ENCODE results near the gene B4GALNT4.
"Not testable (repeated sequence)": the region's sequence is repeated elsewhere in the genome, so short reads cannot be mapped to it uniquely, and the experiment has no call there.

B4GALNT4 gene

DNA sequence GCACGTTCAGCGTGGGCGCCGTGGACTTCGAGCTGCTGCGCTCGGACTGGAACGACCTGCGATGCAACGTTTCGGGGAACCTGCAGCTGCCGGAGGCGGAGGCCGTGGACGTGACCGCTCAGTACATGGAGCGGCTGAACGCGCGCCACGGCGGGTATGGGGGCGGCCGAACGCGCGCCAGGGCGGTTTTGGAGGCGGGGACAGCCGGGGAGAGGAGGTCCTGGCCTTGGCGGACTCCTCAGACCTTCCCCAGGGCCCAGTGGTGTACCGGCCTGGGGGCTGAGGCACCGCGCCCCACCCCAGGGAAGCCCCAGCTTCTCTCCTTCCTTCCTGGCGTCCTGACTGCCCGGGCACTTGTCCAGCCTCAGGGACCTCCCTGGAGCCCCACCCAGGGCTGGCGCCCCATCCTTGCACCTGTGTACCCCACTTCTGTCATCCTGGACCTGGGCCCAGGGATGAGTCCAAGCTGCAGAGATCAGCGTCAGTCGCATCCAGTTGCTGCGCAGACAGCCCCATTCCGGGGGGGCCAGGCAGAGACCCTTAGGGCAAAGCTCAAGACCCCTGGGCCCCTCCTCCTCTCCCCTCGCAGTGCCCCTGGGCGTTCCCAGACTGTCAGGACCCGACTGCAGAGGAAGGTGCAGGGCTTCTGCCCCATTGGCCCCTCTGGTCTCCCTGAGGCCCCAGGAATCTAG is 8.0 kb downstream of the B4GALNT4 start:
- no peak for DNase-seq

- no peak for DNase-seq
Measured at GRCh38 chr11:377883-378500, 8.7 kb downstream of the B4GALNT4 start.

DNA sequence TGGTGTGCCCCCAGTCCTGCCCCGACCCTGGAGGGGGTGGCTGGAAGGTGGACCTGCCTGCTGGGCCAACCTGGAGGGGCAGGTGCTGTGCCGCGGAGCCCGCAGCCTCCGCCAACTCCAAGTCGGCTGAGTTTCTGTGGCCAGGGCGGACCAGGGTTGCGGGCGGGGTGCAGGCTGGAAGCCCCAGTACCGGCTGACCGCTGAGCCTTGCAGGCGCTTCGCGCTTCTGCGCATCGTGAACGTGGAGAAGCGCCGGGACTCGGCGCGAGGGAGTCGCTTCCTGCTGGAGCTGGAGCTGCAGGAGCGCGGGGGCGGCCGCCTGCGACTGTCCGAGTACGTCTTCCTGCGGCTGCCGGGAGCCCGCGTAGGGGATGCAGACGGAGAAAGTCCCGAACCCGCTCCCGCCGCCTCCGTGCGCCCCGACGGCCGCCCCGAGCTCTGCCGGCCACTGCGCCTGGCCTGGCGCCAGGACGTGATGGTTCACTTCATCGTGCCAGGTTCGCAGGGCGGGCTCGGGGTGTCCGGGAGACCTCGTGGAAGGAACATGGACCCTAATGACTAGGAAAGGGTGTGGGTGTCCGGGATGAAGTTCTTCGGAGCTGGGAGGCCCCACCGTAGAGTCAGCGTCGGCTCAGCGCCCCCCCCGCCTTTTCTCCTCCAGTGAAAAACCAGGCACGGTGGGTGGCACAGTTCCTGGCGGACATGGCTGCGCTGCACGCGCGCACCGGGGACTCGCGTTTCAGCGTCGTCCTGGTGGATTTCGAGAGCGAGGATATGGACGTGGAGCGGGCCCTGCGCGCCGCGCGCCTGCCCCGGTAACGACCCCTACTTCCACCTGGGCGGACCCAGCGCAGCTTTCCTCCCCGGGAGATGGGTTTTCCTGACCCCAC is 10.2 kb downstream of the B4GALNT4 start:
- no peak for DNase-seq

DNA sequence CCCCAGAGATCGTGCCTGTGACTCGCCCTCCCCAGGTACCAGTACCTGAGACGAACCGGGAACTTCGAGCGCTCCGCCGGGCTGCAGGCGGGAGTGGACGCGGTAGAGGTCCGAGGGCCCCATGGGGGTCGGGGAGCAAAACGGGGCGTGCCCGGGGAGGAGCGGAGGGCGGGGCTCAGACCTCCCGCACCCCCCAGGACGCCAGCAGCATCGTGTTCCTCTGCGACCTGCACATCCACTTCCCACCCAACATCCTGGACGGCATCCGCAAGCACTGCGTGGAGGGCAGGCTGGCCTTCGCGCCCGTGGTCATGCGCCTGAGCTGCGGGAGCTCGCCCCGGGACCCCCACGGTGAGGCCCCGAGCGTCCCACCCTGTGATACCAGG is 10.8 kb downstream of the B4GALNT4 start:
- DNase-seq: no peak

DNA sequence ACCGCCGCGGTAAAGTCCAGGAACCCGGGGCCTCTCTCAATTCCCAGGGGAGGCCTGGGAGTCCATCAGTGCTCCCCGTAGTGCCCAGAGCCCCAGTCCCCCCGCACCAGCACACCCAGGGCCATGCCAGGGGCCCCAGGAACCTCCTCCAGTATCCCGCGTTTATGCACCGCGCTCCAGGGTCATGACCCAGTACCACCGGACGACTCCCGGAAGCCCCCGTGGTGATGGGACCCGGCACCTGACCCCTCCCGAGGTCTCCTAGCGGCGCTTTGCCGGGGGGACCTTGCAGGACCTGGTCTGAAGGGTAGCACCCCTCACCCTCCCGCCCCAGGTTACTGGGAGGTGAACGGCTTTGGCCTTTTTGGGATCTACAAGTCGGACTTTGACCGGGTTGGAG is 11.2 kb downstream of the B4GALNT4 start:
- DNase-seq: no peak

- no peak for DNase-seq
Measured at GRCh38 chr11:380996-381395, 11.7 kb downstream of the B4GALNT4 start.

GRCh38 chr11:381501-382072 is 12.3 kb downstream of the B4GALNT4 start:
- DNase-seq: no peak

DNA sequence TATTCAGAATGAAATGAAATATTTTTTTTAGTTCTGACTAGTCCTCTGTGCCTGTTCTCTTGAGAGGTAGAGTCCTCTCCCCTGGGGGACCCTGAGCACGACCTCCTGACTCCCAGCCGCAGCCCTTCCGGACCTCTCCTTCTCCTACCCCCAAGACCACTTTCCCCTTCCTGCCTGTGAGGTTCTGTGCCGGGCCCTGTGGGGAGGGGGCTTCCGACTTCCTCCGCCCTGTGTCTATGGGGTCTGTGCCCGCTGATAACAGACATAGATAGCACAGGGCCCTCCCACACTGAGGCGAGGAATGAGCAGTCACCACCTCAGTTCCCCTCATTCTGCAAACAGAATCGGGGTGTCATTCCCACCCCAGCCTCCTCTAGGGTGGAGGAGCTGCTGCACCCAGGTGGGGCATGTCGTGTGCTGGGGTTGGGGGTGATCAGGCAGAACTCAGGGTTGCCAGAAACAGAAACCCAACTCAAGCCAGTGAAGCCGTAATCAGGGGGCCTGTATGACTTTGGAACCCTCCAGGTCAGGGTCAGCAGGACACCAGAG is 12.9 kb downstream of the B4GALNT4 start:
- DNase-seq: no peak

- no peak for DNase-seq
Measured at GRCh38 chr11:383431-383830, 14.1 kb downstream of the B4GALNT4 start.

DNA sequence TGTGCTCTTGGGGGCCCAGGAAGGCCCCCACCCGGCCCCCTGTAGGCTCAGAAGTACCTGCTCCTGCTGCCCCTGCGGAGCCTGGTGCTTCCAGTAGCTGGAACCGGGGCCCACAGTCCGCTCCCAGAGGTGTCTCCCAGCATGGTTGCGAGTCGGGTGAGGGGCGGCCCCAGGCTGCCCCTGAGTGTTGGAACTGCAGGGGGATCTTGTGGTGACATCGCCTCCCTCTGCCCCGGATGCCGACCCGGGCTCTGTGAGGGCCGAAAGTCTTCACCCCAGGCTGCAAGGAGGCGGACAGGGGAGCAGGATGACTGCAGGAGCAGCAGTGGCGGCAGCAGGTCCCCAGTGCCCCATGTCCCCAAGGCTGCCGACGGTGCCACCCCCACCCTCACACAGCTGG is 15.2 kb downstream of the B4GALNT4 start:
- DNase-seq: no peak

GRCh38 chr11:385594-386351 is 16.5 kb downstream of the B4GALNT4 start:
- no peak for DNase-seq

GRCh38 chr11:386483-386882 is 17.2 kb downstream of the B4GALNT4 start:
- DNase-seq: no peak

DNA sequence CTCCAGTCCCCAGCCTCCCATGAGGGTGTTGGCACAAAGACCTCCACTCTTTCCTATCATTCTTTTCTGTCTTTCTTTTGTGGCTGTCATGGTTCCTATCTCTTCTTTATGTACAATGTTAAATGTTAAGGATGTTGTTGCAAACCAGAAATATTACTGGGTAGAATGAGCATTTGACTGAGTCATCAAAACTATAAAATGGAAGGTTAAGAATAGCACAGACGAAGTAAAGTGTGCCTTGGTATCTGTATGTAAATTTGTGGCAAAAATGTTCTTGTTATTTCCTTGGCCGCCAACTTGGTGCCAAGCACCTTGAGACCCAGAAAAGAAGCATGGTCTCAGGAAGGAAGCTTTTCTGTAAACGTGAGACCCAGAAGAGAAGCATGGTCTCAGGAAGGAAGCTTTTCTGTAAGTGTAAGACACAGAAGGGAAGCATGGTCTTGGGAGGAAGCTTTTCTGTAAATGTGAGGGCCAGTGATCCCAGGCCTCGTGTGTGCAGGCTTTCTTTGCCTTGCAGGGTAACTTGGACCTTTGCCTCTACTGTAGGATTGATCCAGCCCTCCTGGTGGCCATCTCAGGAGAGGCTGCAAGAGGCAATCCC is 18.0 kb downstream of the B4GALNT4 start:
- no peak for DNase-seq

DNA sequence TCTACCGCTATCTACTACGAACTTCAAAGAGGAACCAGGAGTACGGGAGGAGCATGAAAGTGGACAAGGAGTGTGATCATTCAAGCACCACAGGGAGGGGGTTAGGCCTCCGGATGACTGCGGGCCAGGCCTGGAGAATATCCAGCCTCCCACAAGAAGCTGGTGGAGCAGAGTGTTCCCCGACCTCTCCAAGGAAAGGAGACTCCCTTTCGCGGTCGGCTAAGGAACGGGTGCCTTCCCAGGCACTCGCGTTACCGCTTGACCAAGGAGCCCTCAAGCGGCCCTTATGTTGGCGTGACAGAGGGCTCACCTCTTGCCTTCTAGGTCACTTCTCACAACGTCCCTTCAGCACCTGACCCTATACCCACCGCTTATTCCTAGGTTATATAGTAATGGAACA is 20.1 kb downstream of the B4GALNT4 start:
- not testable (repeated sequence) for DNase-seq

DNA sequence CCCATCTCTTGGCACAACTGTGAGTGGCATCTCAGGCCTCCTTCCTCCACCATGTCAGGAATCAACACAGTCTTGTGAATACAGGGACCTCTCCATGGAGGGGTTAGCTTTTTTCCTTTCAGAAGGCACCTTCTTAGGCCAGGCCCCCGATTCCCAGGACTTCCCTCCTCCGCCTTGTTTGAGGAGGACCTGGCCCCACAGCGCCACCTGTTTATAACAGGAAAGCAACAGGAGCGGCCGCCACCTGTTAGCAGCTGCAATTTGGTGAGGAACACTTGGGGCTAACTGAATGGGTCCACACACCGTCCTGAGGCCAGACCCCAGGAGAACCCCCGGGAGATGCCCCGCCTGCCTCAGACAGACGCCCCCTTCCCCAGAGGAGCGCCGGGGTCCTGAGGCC is 20.9 kb downstream of the B4GALNT4 start:
- no peak for DNase-seq

DNA sequence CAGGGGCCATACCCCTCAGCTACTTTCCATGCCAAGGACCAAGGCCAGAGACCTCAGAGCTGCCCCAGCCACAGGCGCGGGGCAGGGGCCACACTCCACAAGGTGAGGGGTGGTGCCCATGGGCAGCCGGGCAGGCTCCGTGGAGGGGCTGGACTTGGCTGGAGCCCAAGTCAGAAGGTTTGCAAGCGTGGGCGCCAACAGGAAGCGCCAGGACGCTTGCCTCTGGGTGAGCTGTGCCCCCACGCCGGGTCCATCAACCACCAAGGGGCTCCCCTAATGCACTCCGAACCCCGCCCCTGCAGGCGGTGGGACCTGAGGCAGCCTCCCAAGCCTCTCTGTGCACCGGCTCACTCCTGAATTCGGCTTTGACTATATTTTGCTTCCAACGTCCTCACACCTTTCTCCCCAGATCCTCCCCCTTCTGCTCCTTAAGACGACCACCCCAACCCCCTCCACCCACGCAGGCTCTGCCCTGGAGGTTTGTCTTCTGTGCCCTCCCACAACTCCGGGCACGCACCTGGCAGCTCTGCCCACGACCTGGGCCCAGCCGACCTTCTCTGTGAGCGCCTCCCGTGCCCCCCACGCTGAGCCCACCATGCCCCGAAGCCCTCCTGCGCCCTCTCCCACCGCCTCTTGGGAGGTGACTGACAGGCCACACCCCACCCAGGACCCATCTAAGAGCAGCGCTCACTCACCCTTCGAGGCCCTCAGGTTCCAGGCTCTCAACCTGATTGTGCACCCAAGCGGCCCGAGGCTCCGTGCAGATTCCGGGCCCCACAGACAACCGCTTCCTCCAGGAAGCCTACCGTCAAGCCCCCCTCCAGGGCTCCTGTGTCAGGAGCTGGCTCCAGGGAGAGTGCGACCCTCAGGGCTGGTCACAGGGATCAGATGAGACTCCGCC is 22.1 kb downstream of the B4GALNT4 start:
- no peak for DNase-seq

DNA sequence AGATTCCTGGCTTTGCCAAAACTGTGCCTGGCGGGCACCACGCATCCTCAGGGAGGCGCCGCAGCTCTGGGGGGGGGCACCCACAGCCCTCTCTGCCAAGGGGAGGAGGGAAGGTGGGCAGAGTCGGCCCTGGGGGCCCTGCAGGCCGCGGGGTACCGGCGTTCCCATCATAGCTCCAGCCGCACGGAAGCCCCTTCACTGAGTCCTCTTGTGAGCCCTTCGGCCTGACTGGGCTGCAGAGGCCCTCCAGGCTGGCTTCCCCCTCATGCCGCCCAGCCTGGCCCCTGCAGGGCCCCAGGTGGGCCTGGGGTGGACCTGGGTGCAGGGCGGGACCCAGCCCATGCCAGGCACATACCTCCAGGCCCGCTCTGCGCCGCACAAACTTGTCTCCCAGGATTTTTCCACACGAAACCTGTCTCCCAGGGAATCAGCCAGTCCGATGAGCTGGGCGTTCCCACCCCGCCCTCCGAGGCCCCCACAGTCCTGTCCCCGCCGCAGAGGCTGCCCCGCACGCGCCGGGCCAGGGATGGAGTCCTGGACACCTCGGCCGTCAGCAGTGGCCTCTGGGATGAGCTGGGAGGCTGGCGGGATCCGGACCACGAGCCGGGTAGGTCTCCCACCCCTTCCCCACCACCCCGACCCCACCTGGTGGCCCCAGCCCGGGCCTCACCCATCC is 22.9 kb downstream of the B4GALNT4 start:
- no peak for DNase-seq

DNA sequence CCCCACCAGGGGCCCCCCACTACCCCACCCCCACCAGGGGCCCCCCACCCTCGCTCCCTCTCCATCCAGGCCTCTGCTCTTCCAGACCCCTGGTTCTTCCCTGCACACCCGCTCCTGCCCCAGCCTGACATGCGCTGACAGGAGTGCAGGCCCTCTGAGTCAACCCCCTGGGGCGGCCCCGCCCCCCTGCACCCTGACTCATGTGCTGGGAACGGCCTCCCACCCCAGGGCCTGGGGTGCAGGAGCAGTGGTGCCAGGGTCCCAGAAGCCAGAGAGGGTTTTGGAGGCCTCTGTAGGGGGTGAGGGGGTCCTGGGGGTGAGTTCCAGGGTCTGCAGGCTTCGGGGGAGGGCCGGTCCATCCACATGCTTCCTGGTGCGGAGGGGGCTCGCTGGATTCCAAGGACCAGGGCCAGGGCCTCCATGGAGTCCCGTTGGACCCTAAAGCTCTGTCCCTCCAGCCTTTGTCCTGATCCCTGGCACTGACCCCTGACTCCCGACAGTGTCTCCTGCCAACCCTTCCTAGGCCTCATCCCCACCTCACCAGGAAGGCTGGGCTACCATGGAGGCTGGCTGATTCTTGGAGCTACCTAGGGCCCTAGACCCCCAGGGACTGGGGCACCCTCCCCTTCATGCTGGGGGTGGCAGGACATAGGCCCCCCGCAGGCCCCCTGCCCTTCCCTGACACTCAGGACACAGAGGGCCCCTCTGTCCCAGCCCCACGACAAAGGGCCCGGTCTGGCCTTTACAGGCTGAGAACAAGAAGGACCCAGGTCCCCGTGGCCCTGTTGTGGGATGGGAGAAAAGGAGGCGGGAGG is 24.1 kb downstream of the B4GALNT4 start:
- DNase-seq: no peak
